GM21737 (cell line): Measurements from ENCODE around the gene MRAP.

Experiments
- ATAC-seq: cut with Tn5 transposase; IDR thresholded peaks from one replicate; pipeline ENCODE4 v1.9.1; 2021; ENCODE audit warnings: mild to moderate bottlenecking, moderate library complexity; ENCODE audit not compliant: unreplicated experiment

MRAP gene

GRCh38 chr21:32321480-32321879, 22.8 kb downstream of the MRAP start:
- no peak for ATAC-seq

- no peak for ATAC-seq
Measured at GRCh38 chr21:32322103-32322502, 23.4 kb downstream of the MRAP start.

GRCh38 chr21:32322676-32323075, 24.0 kb downstream of the MRAP start:
- no peak for ATAC-seq

GRCh38 chr21:32325706-32326105, 27.1 kb downstream of the MRAP start:
- no peak for ATAC-seq

GRCh38 chr21:32328595-32328994, 29.9 kb downstream of the MRAP start:
- no peak for ATAC-seq

- no peak for ATAC-seq
Measured at GRCh38 chr21:32329331-32329730, 30.7 kb downstream of the MRAP start.

GRCh38 chr21:32329776-32330175, 31.1 kb downstream of the MRAP start:
- no peak for ATAC-seq

GRCh38 chr21:32330784-32331311, 32.2 kb downstream of the MRAP start:
- ATAC-seq, result no peak

- ATAC-seq, result no peak
Measured at GRCh38 chr21:32331444-32332305, 33.0 kb downstream of the MRAP start.

GRCh38 chr21:32332463-32332951, 33.9 kb downstream of the MRAP start:
- ATAC-seq, result no peak

GRCh38 chr21:32333953-32334673, 35.5 kb downstream of the MRAP start:
- ATAC-seq, result no peak

GRCh38 chr21:32334980-32335531, 36.4 kb downstream of the MRAP start:
- ATAC-seq, result no peak

- no peak for ATAC-seq
Measured at GRCh38 chr21:32335601-32336575, 37.2 kb downstream of the MRAP start.

- no peak for ATAC-seq
Measured at GRCh38 chr21:32336711-32337110, 38.1 kb downstream of the MRAP start.

GRCh38 chr21:32337206-32337605, 38.6 kb downstream of the MRAP start:
- no peak for ATAC-seq

GRCh38 chr21:32338209-32338921, 39.7 kb downstream of the MRAP start:
- ATAC-seq, result no peak

- no peak for ATAC-seq
Measured at GRCh38 chr21:32340863-32341848, 42.5 kb downstream of the MRAP start.

GRCh38 chr21:32346951-32347350, 48.3 kb downstream of the MRAP start:
- ATAC-seq, result no peak
